ENCODE results near the gene PODN.

The PODN gene

GRCh38 chr1:53108646-53109580 is 46.9 kb downstream of the PODN start:
- H3K27me3 ChIP-seq (ENCODE audit: insufficient read depth, poor library complexity, severe bottlenecking) = peaks cover 10% of the 10 kb centered on the region
- DNase-seq (ENCODE audit: low read depth in 1 of 2, low spot score in 1 of 2) = no peak
- H3K4me3 ChIP-seq (replicated peaks; ENCODE audit: insufficient read depth, low read length) = no peak overlapping the region
- no peak for TF ChIP-seq SPI1 (IDR thresholded peaks at IDR 0.05; ENCODE audit: borderline replicate concordance, low read depth)
- TF ChIP-seq GABPA (IDR thresholded peaks at IDR 0.05; ENCODE audit: low read depth) = no peak
- no peak for TF ChIP-seq CTCF (IDR thresholded peaks at IDR 0.05; ENCODE audit: insufficient read depth, low read length)
- TF ChIP-seq POLR2AphosphoS5 (IDR thresholded peaks at IDR 0.05; ENCODE audit: low read depth) = no peak
- no peak for TF ChIP-seq REST (IDR thresholded peaks at IDR 0.05; ENCODE audit: insufficient replicate concordance, low read depth)
- no peak overlapping the region for H3K27ac ChIP-seq (replicated peaks)

GRCh38 chr1:53110370-53111072 is 48.5 kb downstream of the PODN start:
- DNase-seq (ENCODE audit: low read depth in 1 of 2, low spot score in 1 of 2) = peak; percentile 32 to 35
- no peak overlapping the region for H3K27ac ChIP-seq (replicated peaks)
- no peak overlapping the region for H3K4me3 ChIP-seq (replicated peaks; ENCODE audit: insufficient read depth, low read length)
- H3K27me3 ChIP-seq (ENCODE audit: insufficient read depth, poor library complexity, severe bottlenecking) = peaks cover 10% of the 10 kb centered on the region
- TF ChIP-seq REST (IDR thresholded peaks at IDR 0.05; ENCODE audit: insufficient replicate concordance, low read depth) (no peak), SPI1 (IDR thresholded peaks at IDR 0.05; ENCODE audit: borderline replicate concordance, low read depth) (peak; percentile 28; the same call in 1 of the 2 replicates)

GRCh38 chr1:53111073-53111556 is 49.1 kb downstream of the PODN start:
- no peak for TF ChIP-seq REST (IDR thresholded peaks at IDR 0.05; ENCODE audit: insufficient replicate concordance, low read depth)
- TF ChIP-seq SPI1 (IDR thresholded peaks at IDR 0.05; ENCODE audit: borderline replicate concordance, low read depth) = no peak
- TF ChIP-seq CTCF (IDR thresholded peaks at IDR 0.05; ENCODE audit: insufficient read depth, low read length) = no peak
- no peak for TF ChIP-seq POLR2AphosphoS5 (IDR thresholded peaks at IDR 0.05; ENCODE audit: low read depth)
- TF ChIP-seq GABPA (IDR thresholded peaks at IDR 0.05; ENCODE audit: low read depth) = no peak
- Histone ChIP-seq H3K4me3 (replicated peaks; ENCODE audit: insufficient read depth, low read length) (no peak overlapping the region), H3K27ac (replicated peaks) (no peak overlapping the region), H3K27me3 (ENCODE audit: insufficient read depth, poor library complexity, severe bottlenecking) (peaks cover 10% of the 10 kb centered on the region)
- DNase-seq (ENCODE audit: low read depth in 1 of 2, low spot score in 1 of 2) = no peak

All from HL-60 (cell line).